ENCODE data around the gene NEK9.
A peak's percentile ranks its signal among the peaks of the same experiment; 100 is the strongest.

The NEK9 gene

GRCh38 chr14:75174066-75174465 is 47.2 kb upstream of the NEK9 start:
- WGBS, result 93% methylated on average over 2 of the region's 2 CpGs
- no peak overlapping the region for H3K23ac ChIP-seq (ENCODE audit: low read length in 2 of 2)

GRCh38 chr14:75170772-75171171 is 43.9 kb upstream of the NEK9 start:
- Histone ChIP-seq H3K23ac (ENCODE audit: low read length in 2 of 2) (no peak overlapping the region), H2BK5ac (ENCODE audit: low read depth, low read length, poor library complexity, severe bottlenecking) (no peak overlapping the region), H2AK5ac (ENCODE audit: low read length, severe bottlenecking) (no peak overlapping the region), H4K8ac (ENCODE audit: low read length) (no peak overlapping the region), H3K9ac (ENCODE audit: low read length) (no peak overlapping the region), H3K36me3 (ENCODE audit: control insufficient read depth in 1 of 2, insufficient read depth in 2 of 2, low read depth in 1 of 2, low read length in 2 of 2) (peaks cover 4 to 6% of the 10 kb centered on the region in 2 experiments), H3K79me1 (replicated peaks; ENCODE audit: low read length, poor library complexity, severe bottlenecking) (peaks cover 4% of the 10 kb centered on the region), H3K4me2 (ENCODE audit: low read length, poor library complexity, severe bottlenecking) (no peak overlapping the region), H3K4me1 (ENCODE audit: control insufficient read depth, insufficient read depth, low read depth, low read length) (peaks cover 3% of the 10 kb centered on the region), H2BK12ac (ENCODE audit: low read length in 2 of 2) (no peak overlapping the region), H2AFZ (ENCODE audit: low read depth, low read length) (no peak overlapping the region), H3K9me3 (ENCODE audit: control insufficient read depth, low read length) (no peaks in the 10 kb centered on the region), H3K14ac (ENCODE audit: low read length in 2 of 2) (no peak overlapping the region), H3K18ac (ENCODE audit: low read depth in 1 of 2, low read length in 2 of 2) (no peak overlapping the region), H3K4me3 (ENCODE audit: insufficient read depth in 1 of 2, low read depth in 1 of 2, low read length in 2 of 2) (no peak overlapping the region), H2BK15ac (ENCODE audit: low read depth, poor library complexity, severe bottlenecking) (no peak overlapping the region), H3K4ac (ENCODE audit: low read depth in 1 of 2, low read length in 2 of 2) (no peak overlapping the region), H4K91ac (ENCODE audit: low read length) (no peak overlapping the region), H3K27ac (ENCODE audit: low read length, poor library complexity, severe bottlenecking) (no peak overlapping the region), H2BK120ac (ENCODE audit: low read depth, low read length) (no peak overlapping the region), H3K27me3 (ENCODE audit: control insufficient read depth in 1 of 2, insufficient read depth in 1 of 2, low read length in 2 of 2) (no peaks in the 10 kb centered on the region)
- 83% methylated on average over 2 of the region's 4 CpGs for whole genome bisulfite sequencing
- no peak for DNase-seq

More at GRCh38 chr14:75174066-75174465, 47.2 kb upstream of the NEK9 start:
- Histone ChIP-seq H3K4me1 (ENCODE audit: control insufficient read depth, insufficient read depth, low read depth, low read length) (peaks cover 3% of the 10 kb centered on the region), H2BK15ac (ENCODE audit: low read depth, poor library complexity, severe bottlenecking) (no peak overlapping the region), H2BK5ac (ENCODE audit: low read depth, low read length, poor library complexity, severe bottlenecking) (no peak overlapping the region), H3K9ac (ENCODE audit: low read length) (peak overlapping the region; percentile 11), H3K14ac (ENCODE audit: low read length in 2 of 2) (no peak overlapping the region), H2BK12ac (ENCODE audit: low read length in 2 of 2) (no peak overlapping the region), H2BK120ac (ENCODE audit: low read depth, low read length) (no peak overlapping the region), H3K4me2 (ENCODE audit: low read length, poor library complexity, severe bottlenecking) (no peak overlapping the region), H2AFZ (ENCODE audit: low read depth, low read length) (no peak overlapping the region), H4K8ac (ENCODE audit: low read length) (no peak overlapping the region), H3K4me3 (ENCODE audit: insufficient read depth in 1 of 2, low read depth in 1 of 2, low read length in 2 of 2) (peak overlapping the region in 1 of 2 experiments; percentile 98), H3K18ac (ENCODE audit: low read depth in 1 of 2, low read length in 2 of 2) (no peak overlapping the region), H4K91ac (ENCODE audit: low read length) (no peak overlapping the region), H3K27ac (ENCODE audit: low read length, poor library complexity, severe bottlenecking) (no peak overlapping the region), H3K27me3 (ENCODE audit: control insufficient read depth in 1 of 2, insufficient read depth in 1 of 2, low read length in 2 of 2) (no peaks in the 10 kb centered on the region), H3K9me3 (ENCODE audit: control insufficient read depth, low read length) (no peaks in the 10 kb centered on the region), H3K79me1 (replicated peaks; ENCODE audit: low read length, poor library complexity, severe bottlenecking) (peaks cover 3% of the 10 kb centered on the region), H2AK5ac (ENCODE audit: low read length, severe bottlenecking) (no peak overlapping the region), H3K36me3 (ENCODE audit: control insufficient read depth in 1 of 2, insufficient read depth in 2 of 2, low read depth in 1 of 2, low read length in 2 of 2) (peaks cover 4 to 6% of the 10 kb centered on the region in 2 experiments), H3K4ac (ENCODE audit: low read depth in 1 of 2, low read length in 2 of 2) (no peak overlapping the region)
- no peak for DNase-seq

- H3K4me2 ChIP-seq (ENCODE audit: low read length, poor library complexity, severe bottlenecking), result no peak overlapping the region
- no peak overlapping the region for H2AK5ac ChIP-seq (ENCODE audit: low read length, severe bottlenecking)
- no peak overlapping the region for H4K8ac ChIP-seq (ENCODE audit: low read length)
- H3K23ac ChIP-seq (ENCODE audit: low read length in 2 of 2), result no peak overlapping the region
- H2BK5ac ChIP-seq (ENCODE audit: low read depth, low read length, poor library complexity, severe bottlenecking), result no peak overlapping the region
- peaks cover 4 to 6% of the 10 kb centered on the region in 2 experiments for H3K36me3 ChIP-seq (ENCODE audit: control insufficient read depth in 1 of 2, insufficient read depth in 2 of 2, low read depth in 1 of 2, low read length in 2 of 2)
- H3K18ac ChIP-seq (ENCODE audit: low read depth in 1 of 2, low read length in 2 of 2), result no peak overlapping the region
- H2BK12ac ChIP-seq (ENCODE audit: low read length in 2 of 2), result no peak overlapping the region
- no peak overlapping the region for H2BK120ac ChIP-seq (ENCODE audit: low read depth, low read length)
- peak; percentile 54 for DNase-seq
- 88% methylated on average over 1 of the region's 3 CpGs for WGBS
- no peak overlapping the region for H3K4me3 ChIP-seq (ENCODE audit: insufficient read depth in 1 of 2, low read depth in 1 of 2, low read length in 2 of 2)
- no peak overlapping the region for H4K91ac ChIP-seq (ENCODE audit: low read length)
- no peaks in the 10 kb centered on the region for H3K9me3 ChIP-seq (ENCODE audit: control insufficient read depth, low read length)
- no peak overlapping the region for H3K9ac ChIP-seq (ENCODE audit: low read length)
- H2AFZ ChIP-seq (ENCODE audit: low read depth, low read length), result no peak overlapping the region
- no peaks in the 10 kb centered on the region for H3K27me3 ChIP-seq (ENCODE audit: control insufficient read depth in 1 of 2, insufficient read depth in 1 of 2, low read length in 2 of 2)
- no peak overlapping the region for H3K14ac ChIP-seq (ENCODE audit: low read length in 2 of 2)
- H3K27ac ChIP-seq (ENCODE audit: low read length, poor library complexity, severe bottlenecking), result no peak overlapping the region
- H2BK15ac ChIP-seq (ENCODE audit: low read depth, poor library complexity, severe bottlenecking), result no peak overlapping the region
- no peak overlapping the region for H3K4ac ChIP-seq (ENCODE audit: low read depth in 1 of 2, low read length in 2 of 2)
- H3K79me1 ChIP-seq (replicated peaks; ENCODE audit: low read length, poor library complexity, severe bottlenecking), result peaks cover 4% of the 10 kb centered on the region
- H3K4me1 ChIP-seq (ENCODE audit: control insufficient read depth, insufficient read depth, low read depth, low read length), result no peaks in the 10 kb centered on the region
Observed at GRCh38 chr14:75168586-75169335, 41.9 kb upstream of the NEK9 start.

GRCh38 chr14:75167325-75167724 is 40.5 kb upstream of the NEK9 start:
- DNase-seq, result no peak
- no peak overlapping the region for H2AFZ ChIP-seq (ENCODE audit: low read depth, low read length)
- no peak overlapping the region for H2BK120ac ChIP-seq (ENCODE audit: low read depth, low read length)
- H2BK15ac ChIP-seq (ENCODE audit: low read depth, poor library complexity, severe bottlenecking), result no peak overlapping the region
- no peak overlapping the region for H3K4me3 ChIP-seq (ENCODE audit: insufficient read depth in 1 of 2, low read depth in 1 of 2, low read length in 2 of 2)
- no peak overlapping the region for H2BK12ac ChIP-seq (ENCODE audit: low read length in 2 of 2)
- H3K9me3 ChIP-seq (ENCODE audit: control insufficient read depth, low read length), result no peaks in the 10 kb centered on the region
- H3K9ac ChIP-seq (ENCODE audit: low read length), result no peak overlapping the region
- no peak overlapping the region for H3K4ac ChIP-seq (ENCODE audit: low read depth in 1 of 2, low read length in 2 of 2)
- no peaks in the 10 kb centered on the region for H3K4me1 ChIP-seq (ENCODE audit: control insufficient read depth, insufficient read depth, low read depth, low read length)
- H4K91ac ChIP-seq (ENCODE audit: low read length), result no peak overlapping the region
- H2AK5ac ChIP-seq (ENCODE audit: low read length, severe bottlenecking), result no peak overlapping the region
- no peak overlapping the region for H3K18ac ChIP-seq (ENCODE audit: low read depth in 1 of 2, low read length in 2 of 2)
- H3K4me2 ChIP-seq (ENCODE audit: low read length, poor library complexity, severe bottlenecking), result no peak overlapping the region
- no peak overlapping the region for H4K8ac ChIP-seq (ENCODE audit: low read length)
- H3K27ac ChIP-seq (ENCODE audit: low read length, poor library complexity, severe bottlenecking), result no peak overlapping the region
- peaks cover 9% of the 10 kb centered on the region for H3K79me1 ChIP-seq (replicated peaks; ENCODE audit: low read length, poor library complexity, severe bottlenecking)
- peaks cover 0 to 14% of the 10 kb centered on the region in 2 experiments for H3K36me3 ChIP-seq (ENCODE audit: control insufficient read depth in 1 of 2, insufficient read depth in 2 of 2, low read depth in 1 of 2, low read length in 2 of 2)
- no peaks in the 10 kb centered on the region for H3K27me3 ChIP-seq (ENCODE audit: control insufficient read depth in 1 of 2, insufficient read depth in 1 of 2, low read length in 2 of 2)
- no peak overlapping the region for H3K14ac ChIP-seq (ENCODE audit: low read length in 2 of 2)
- H3K23ac ChIP-seq (ENCODE audit: low read length in 2 of 2), result no peak overlapping the region
- H2BK5ac ChIP-seq (ENCODE audit: low read depth, low read length, poor library complexity, severe bottlenecking), result no peak overlapping the region
- WGBS, result 88% methylated on average over 2 of the region's 2 CpGs
